HG03521 (cell line): ENCODE data around the gene USPL1.

Experiments used
- ATAC-seq: cut with Tn5 transposase; IDR thresholded peaks from one replicate; pipeline ENCODE4 v1.9.1; 2021; ENCODE audit warnings: mild to moderate bottlenecking, moderate library complexity; ENCODE audit not compliant: unreplicated experiment

The USPL1 gene

DNA sequence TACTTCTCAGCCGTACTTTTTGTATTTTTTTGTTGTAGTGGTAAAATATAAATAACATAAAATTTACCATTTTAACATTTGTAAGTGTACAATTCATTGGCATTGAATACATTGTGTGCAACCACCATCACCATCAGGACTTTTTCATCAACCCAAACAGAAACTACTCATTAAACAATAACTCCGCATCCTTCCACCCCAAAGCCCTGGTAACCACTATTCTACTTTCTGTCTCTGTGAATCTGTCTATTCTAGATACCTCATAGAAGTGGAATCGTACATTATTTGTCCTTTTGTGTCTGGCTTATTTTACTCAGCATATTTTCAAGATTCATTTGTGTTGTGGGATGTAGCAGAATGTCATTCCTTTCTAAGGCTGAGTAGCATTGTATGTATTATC lies 38.5 kb downstream of the USPL1 start:
- no peak for ATAC-seq

- ATAC-seq: no peak
Observed at GRCh38 chr13:30659980-30660379, 42.3 kb downstream of the USPL1 start.

- ATAC-seq: no peak
Observed at GRCh38 chr13:30660796-30661195, 43.1 kb downstream of the USPL1 start.

- ATAC-seq: no peak
Observed at GRCh38 chr13:30664689-30665275, 47.1 kb downstream of the USPL1 start.

DNA sequence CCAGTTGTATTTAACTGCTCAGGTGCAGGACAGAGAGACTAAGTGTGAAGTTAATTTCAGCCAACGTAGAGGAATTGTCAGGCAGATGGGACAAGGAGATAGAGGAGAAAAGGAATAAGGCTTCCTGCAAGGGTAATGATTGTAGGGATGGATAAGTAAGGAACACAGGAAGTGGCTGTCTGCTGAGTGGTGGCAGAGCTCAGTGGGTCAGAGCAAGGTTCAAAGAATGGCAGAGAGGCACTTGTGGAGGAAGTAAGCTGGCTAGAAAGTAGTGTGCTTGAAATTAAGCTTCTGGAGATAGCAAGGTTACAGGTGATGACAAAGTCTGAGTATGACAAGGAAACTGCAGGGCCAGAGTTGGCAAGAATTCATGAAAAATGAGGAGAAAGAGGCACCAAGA lies 47.9 kb downstream of the USPL1 start:
- ATAC-seq: no peak

DNA sequence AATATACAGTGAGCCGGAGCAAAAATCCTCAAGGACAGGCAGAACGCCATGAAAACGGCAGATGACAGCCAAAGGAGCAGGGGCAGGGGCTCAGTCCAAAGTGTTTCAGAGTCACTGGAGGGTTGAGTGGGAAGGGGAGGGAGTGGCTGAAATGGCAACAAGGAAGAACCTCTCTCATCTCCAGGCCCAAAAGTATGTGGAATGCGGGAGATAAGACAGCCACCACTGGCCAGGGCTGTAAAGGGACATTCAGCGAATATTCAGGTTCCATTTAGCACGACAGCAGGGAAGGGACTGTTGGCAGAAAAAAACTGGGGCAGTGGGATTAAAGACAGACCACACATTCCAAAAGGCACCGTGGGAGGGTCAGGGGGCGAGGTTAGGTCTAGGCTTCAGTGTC lies 48.4 kb downstream of the USPL1 start:
- ATAC-seq: no peak

DNA sequence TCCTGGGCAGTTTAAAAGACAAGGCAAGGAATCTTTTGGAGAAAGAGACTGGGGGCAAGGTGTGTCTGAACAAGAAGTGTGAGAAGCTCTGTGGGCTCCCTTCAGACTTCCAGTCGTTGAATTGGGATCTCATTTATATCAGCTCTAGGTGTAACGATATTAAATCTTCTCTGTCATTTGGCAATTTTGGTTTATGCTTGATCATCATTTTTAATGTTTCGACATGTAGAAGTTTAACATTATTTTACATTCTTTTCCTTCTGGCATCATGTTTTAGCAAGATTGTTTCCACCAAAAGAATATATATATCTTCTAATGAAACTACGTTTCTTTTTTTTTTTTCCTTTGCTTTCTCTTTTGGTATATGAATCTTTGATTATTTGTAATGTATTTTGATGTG lies 49.3 kb downstream of the USPL1 start:
- ATAC-seq: no peak

DNA sequence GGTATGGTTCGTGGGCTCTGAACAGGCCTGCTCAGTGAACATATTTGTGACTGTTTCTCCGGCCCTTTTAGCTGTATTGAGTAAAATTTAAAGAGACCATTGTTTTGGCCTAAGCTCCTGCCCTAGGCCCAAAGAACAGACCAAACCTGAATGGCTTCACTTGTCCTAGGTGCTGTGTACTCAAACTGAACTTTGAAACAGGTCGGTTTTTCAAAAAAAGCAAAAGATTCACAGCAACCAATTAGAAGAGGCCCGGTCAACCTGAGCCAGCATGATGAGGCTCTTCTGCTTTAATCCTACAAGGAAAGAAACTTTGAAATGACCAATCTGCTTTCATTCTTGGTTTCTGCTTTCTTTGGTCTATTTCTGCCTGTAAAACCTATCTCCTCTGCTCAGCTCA lies 50.6 kb downstream of the USPL1 start:
- no peak for ATAC-seq

DNA sequence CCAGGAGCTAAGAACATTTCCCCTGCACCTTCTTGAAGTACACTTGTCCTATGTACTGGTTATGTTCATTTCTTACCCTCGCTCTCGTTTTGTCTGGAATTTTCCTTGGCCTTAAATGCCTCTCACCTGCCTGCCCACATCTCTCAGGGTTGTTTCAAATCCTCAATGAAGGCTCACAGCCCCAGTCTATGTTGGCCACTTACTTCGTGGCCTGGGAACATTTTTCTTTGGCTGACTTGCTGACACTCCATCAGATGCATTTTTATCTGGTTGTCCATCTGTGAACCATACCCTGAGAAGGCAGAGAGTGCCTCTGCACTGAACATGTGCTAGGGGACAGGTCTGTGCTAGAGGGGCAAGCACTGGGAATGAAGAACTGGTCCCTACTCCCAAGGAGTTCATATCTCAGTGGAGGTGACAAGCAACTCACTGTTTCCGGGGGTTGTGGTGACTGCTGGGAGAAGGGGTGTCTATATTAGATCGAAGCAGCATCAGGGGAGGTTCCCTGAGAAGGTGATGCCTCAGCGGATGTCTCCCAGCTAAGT lies 53.6 kb downstream of the USPL1 start:
- ATAC-seq: no peak

- peak; percentile 90 for ATAC-seq
Observed at GRCh38 chr13:30673669-30674521, 56.2 kb downstream of the USPL1 start.

- ATAC-seq: no peak
Observed at GRCh38 chr13:30675717-30676116, 58.0 kb downstream of the USPL1 start.

GRCh38 chr13:30676672-30677071 lies 59.0 kb downstream of the USPL1 start:
- ATAC-seq: no peak

DNA sequence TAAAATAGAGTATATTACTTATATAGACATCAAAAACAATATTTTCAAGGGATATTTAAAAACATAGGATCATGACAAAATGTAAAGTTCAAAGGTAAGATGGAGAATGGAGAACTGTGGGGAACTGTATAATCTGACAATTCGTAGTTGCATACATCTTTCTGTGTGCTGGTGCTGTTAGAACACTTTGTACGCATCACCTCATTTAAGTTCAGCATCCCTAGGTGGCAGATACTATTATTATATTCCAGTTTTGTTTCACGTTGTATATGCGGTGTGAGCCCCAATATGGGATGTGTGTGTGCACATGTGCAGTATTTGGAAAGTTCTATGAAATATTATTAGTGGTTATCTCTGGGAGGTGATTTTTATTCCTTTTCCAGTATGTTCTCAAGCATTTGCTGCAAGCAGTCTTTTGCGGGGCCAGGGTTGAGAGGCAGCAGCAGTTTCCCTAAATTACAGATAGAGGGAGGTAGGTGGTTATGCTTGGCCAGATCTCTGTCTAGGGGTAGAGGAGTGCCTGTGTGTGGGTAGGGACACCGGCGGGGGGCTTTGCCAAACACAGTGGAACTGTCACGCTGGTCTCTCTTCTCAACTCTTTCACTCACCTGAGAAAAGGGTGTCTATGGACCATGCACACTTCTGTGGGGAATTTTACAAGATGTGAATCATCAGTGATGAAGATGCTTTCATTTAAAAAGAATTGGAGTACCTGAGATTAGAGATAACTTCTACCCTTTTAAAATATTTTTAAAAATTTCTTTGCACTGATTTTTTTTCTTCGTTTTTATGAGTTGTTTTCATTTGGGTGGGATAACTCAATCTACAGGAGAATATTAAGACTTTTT lies 62.0 kb downstream of the USPL1 start:
- no peak for ATAC-seq

DNA sequence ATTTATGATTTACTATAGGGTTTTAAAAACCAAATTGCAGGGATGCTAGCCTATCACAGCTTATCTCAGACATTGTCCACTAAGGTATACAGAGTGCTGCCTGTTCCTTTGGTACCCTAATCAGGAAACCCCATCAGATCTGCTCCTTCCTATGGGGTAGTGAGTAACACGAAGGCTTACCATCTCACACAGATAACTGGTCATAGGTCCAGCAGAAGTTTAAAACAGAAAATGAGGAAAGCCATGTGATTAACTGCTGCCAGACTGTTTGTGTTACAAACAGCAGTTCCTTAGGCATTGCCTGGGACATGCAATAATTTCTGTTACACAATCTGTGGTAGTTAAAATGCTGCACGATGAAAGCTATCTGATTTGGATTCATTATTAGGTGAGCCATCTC lies 64.1 kb downstream of the USPL1 start:
- no peak for ATAC-seq

DNA sequence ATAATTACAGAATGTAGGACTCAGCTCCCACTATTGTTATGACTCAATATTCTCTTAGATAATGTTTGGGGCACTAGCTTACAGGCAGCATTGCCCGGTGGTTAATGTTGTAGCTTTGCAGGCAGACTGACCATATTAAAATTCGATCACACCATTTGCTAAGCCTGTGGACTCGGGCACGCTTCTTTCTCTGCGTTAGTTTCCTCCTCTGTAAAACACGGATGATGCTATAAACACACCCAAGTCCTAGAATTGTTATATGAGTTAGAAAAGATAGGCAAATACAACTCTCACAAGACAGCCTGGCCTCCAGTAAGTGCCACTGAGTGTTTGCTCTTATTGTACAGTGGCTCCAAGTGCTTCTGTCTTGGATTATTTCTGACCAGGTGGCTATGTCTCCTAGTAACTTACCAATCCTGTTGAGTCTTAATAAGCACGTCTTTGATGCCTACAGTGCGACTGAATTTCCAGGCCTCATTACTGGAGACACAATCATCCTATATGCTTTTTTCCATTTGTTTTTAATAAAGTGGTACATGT lies 67.7 kb downstream of the USPL1 start:
- ATAC-seq: no peak

GRCh38 chr13:30685987-30686386 lies 68.3 kb downstream of the USPL1 start:
- ATAC-seq: no peak

- no peak for ATAC-seq
Observed at GRCh38 chr13:30687601-30688000, 69.9 kb downstream of the USPL1 start.

- no peak for ATAC-seq
Observed at GRCh38 chr13:30689752-30690151, 72.0 kb downstream of the USPL1 start.

GRCh38 chr13:30690282-30691188 lies 72.8 kb downstream of the USPL1 start:
- ATAC-seq: no peak

- no peak for ATAC-seq
Observed at GRCh38 chr13:30692113-30692512, 74.4 kb downstream of the USPL1 start.
